Germinal center (tissue), 1 donor: Measurements from ENCODE around the gene TSC22D3.
A peak's percentile ranks its signal among the peaks of the same experiment; 100 is the strongest.
"Not testable (repeated sequence)": the region's sequence is repeated elsewhere in the genome, so short reads cannot be mapped to it uniquely, and the experiment has no call there.

ENCODE experiments used
- DNase-seq: peaks from one replicate; pipeline ENCODE4 v3.0.0; 2012; ENCODE audit warnings: mixed read lengths, low spot score

Gene TSC22D3

GRCh38 chrX:107712231-107713202 is 63.1 kb downstream of the TSC22D3 start:
- no peak for DNase-seq

GRCh38 chrX:107711521-107712181 is 63.9 kb downstream of the TSC22D3 start:
- no peak for DNase-seq

- peak; percentile 70 for DNase-seq
These were observed 64.8 kb downstream of the TSC22D3 start for GRCh38 chrX:107710617-107711391.

- no peak for DNase-seq
These were observed 66.3 kb downstream of the TSC22D3 start for GRCh38 chrX:107709266-107709806.

GRCh38 chrX:107708762-107709161 is 66.8 kb downstream of the TSC22D3 start:
- DNase-seq: no peak

- no peak for DNase-seq
These were observed 67.7 kb downstream of the TSC22D3 start for GRCh38 chrX:107707866-107708265.

- no peak for DNase-seq
These were observed 69.3 kb downstream of the TSC22D3 start for GRCh38 chrX:107706309-107706708.

- no peak for DNase-seq
These were observed 71.0 kb downstream of the TSC22D3 start for GRCh38 chrX:107704587-107704986.

GRCh38 chrX:107704181-107704580 is 71.4 kb downstream of the TSC22D3 start:
- no peak for DNase-seq

- DNase-seq: no peak
These were observed 74.0 kb downstream of the TSC22D3 start for GRCh38 chrX:107701493-107702121.

- no peak for DNase-seq
These were observed 74.8 kb downstream of the TSC22D3 start for GRCh38 chrX:107700790-107701189.

GRCh38 chrX:107700317-107700774 is 75.2 kb downstream of the TSC22D3 start:
- DNase-seq: no peak

- DNase-seq: no peak
These were observed 76.0 kb downstream of the TSC22D3 start for GRCh38 chrX:107699616-107700015.

- no peak for DNase-seq
These were observed 84.6 kb downstream of the TSC22D3 start for GRCh38 chrX:107691024-107691448.

GRCh38 chrX:107687445-107687844 is 88.1 kb downstream of the TSC22D3 start:
- DNase-seq: no peak

GRCh38 chrX:107686792-107687191 is 88.8 kb downstream of the TSC22D3 start:
- no peak for DNase-seq

- no peak for DNase-seq
These were observed 89.6 kb downstream of the TSC22D3 start for GRCh38 chrX:107686026-107686425.

- not testable (repeated sequence) for DNase-seq
These were observed 90.0 kb downstream of the TSC22D3 start for GRCh38 chrX:107685586-107685985.

GRCh38 chrX:107684956-107685385 is 90.6 kb downstream of the TSC22D3 start:
- DNase-seq: no peak

- DNase-seq: no peak
These were observed 91.7 kb downstream of the TSC22D3 start for GRCh38 chrX:107683931-107684330.

- DNase-seq: no peak
These were observed 92.3 kb downstream of the TSC22D3 start for GRCh38 chrX:107683124-107683895.
